A549 (cell line): ENCODE data around the gene LINC01488. TPM values are rescaled to one million over a fixed set of nuclear protein-coding genes. Genes with fewer than 3 reads are reported as not detected.

Experiments
- ATAC-seq, 2 experiments: fragments of 200-7000 bp in 1 of 2; fragments of >200 bp in 1 of 2; cut with Nextera tagmentation in 1 of 2; cut with Tn5 transposase in 1 of 2; 3 replicates each; pipeline versions ENCODE4 v1.8.0 to v1.9.1; 2018 to 2020; ENCODE audit warnings: mild to moderate bottlenecking in 1 of 2, moderate library complexity in 1 of 2
- CTCF ChIA-PET: fragments of 300-600 bp; sonication (Branson Sonifier 250); formaldehyde crosslinking; extraction: SDS; loops from one replicate; lab custom pipeline; 2021; ENCODE audit warnings: antibody characterized with exemption, inconsistent platforms; lab: Yijun Ruan, JAX
- POLR2A ChIA-PET: fragments of 350-600 bp; formaldehyde crosslinking; extraction: SDS; loops from one replicate; lab custom pipeline; 2021; ENCODE audit warnings: antibody characterized with exemption, inconsistent platforms; lab: Yijun Ruan, JAX
- DNase-seq, 2 experiments: peaks; one replicate each; pipeline versions ENCODE4 v3.0.0 to v3.0.0-alpha.2; 2011 to 2016; ENCODE audit warnings: low read depth in 1 of 2, low spot score in 1 of 2
- FAIRE-seq: peaks from 2 replicates; lab custom pipeline; 2011; peaks lifted over from hg19 to GRCh38; lab: Jason Lieb, UNC
- H3K27ac ChIP-seq, 2 experiments: fragments of >200 bp; sonication (Bioruptor Twin); formaldehyde crosslinking; 3 replicates each; pipeline ENCODE4 v1.5.1; 2016 to 2017
- H3K4me1 ChIP-seq: fragments of >200 bp; sonication (Bioruptor Twin); formaldehyde crosslinking; 3 replicates; pipeline ENCODE4 v1.6.1; 2016
- H3K4me2 ChIP-seq: fragments of >200 bp; sonication (Bioruptor Twin); formaldehyde crosslinking; 3 replicates; pipeline ENCODE4 v1.6.1; 2016
- H3K4me3 ChIP-seq: fragments of >200 bp; sonication (Bioruptor Twin); formaldehyde crosslinking; 3 replicates; pipeline ENCODE4 v1.5.1; 2016
- H3K9me3 ChIP-seq: fragments of >200 bp; sonication (Bioruptor Twin); formaldehyde crosslinking; 3 replicates; pipeline ENCODE4 v1.6.1; 2016
- EHF ChIP-seq: fragments of 250-450 bp; sonication (Bioruptor Pico); IDR thresholded peaks from 2 replicates; pipeline ENCODE4 v1.5.0; 2020; ENCODE audit warnings: mild to moderate bottlenecking
- FOSL2 ChIP-seq, 2 experiments: fragments of 450-650 bp in 1 of 2; fragments of >200 bp in 1 of 2; sonication (Bioruptor Twin) in 1 of 2; formaldehyde crosslinking; IDR thresholded peaks; 2 replicates each; pipeline versions ENCODE4 v1.5.0 to v1.6.1; 2016 to 2020; ENCODE audit warnings: mild to moderate bottlenecking in 1 of 2, moderate library complexity in 1 of 2
- HDAC2 ChIP-seq: fragments of 200-600 bp; sonication (generic); IDR thresholded peaks from 2 replicates; pipeline ENCODE4 v1.6.1; 2016
- HEYL ChIP-seq: fragments of 250-450 bp; sonication (Bioruptor Pico); IDR thresholded peaks from 2 replicates; pipeline ENCODE4 v1.8.0; 2021; ENCODE audit warnings: mild to moderate bottlenecking, moderate library complexity
- HMGXB4 ChIP-seq: fragments of 250-450 bp; sonication (Bioruptor Pico); IDR thresholded peaks from 2 replicates; pipeline ENCODE4 v1.5.0; 2021; ENCODE audit warnings: mild to moderate bottlenecking, moderate library complexity, borderline replicate concordance
- HOXB13 ChIP-seq: fragments of 250-450 bp; sonication (Bioruptor Pico); IDR thresholded peaks from 2 replicates; pipeline ENCODE4 v1.5.0; 2020; ENCODE audit warnings: low read depth, mild to moderate bottlenecking, moderate library complexity
- MYC ChIP-seq: IDR thresholded peaks from 2 replicates; pipeline ENCODE4 v1.6.1; 2012; ENCODE audit warnings: mild to moderate bottlenecking, inconsistent platforms, low read length, improper control_type of control experiment, borderline replicate concordance
- RARB ChIP-seq: fragments of 250-450 bp; sonication (Bioruptor Pico); IDR thresholded peaks from 2 replicates; pipeline ENCODE4 v1.8.0; 2021; ENCODE audit warnings: mild to moderate bottlenecking, moderate library complexity
- RCOR1 ChIP-seq: fragments of 150-350 bp; IDR thresholded peaks from 2 replicates; pipeline ENCODE4 v1.6.1; 2014; ENCODE audit warnings: antibody characterized with exemption, low read length, low read depth
- RNF2 ChIP-seq: fragments of 200-600 bp; sonication (generic); IDR thresholded peaks from 2 replicates; pipeline ENCODE4 v1.6.1; 2016; ENCODE audit warnings: low read depth, mild to moderate bottlenecking, antibody characterized with exemption, moderate library complexity, borderline replicate concordance
- TFCP2L1 ChIP-seq: fragments of 250-450 bp; sonication (Bioruptor Pico); IDR thresholded peaks from 2 replicates; pipeline ENCODE4 v1.5.0; 2021; ENCODE audit warnings: mild to moderate bottlenecking
- TP53 ChIP-seq: fragments of 250-450 bp; sonication (Bioruptor Pico); IDR thresholded peaks from 2 replicates; pipeline ENCODE4 v1.5.0; 2021; ENCODE audit warnings: mild to moderate bottlenecking, moderate library complexity
- ZFP36 ChIP-seq: fragments of 450-650 bp; IDR thresholded peaks from 2 replicates; pipeline ENCODE4 v1.6.1; 2014; ENCODE audit warnings: borderline replicate concordance; ENCODE audit not compliant: partially characterized antibody
- ZNF302 ChIP-seq: fragments of 250-450 bp; sonication (Bioruptor Pico); IDR thresholded peaks from 2 replicates; pipeline ENCODE4 v1.9.0; 2021; ENCODE audit warnings: inconsistent platforms, mild to moderate bottlenecking, moderate library complexity
- WGBS: methylation state at CpG from one replicate; pipeline ENCODE4 v1.1.6; 2017; ENCODE audit errors: missing lambda C conversion rate; 5-methylcytosine and 5-hydroxymethylcytosine counted together
- polyA plus RNA-seq, 4 experiments: library from polyadenylated mRNA; depleted of rRNA in 3 of 4; stranded (reverse); fragments of >200 nt; fragmentation: RNase III in 1 of 4; extraction: RNeasy Plus Mini Kit Qiagen cat#74134 plus additional on column Dnase treatment in 1 of 4; gene quantifications; 2 replicates in 3 of 4; 3 replicates in 1 of 4; pipeline ENCODE4 v1.2.3, GENCODE V29; 2011 to 2017
- TF ChIP-seq, protein P1 (sequence below): fragments of >200 bp; sonication (Bioruptor Twin); formaldehyde crosslinking; IDR thresholded peaks from 3 replicates; pipeline ENCODE4 v1.5.1; 2016

LINC01488 gene
- polyA plus RNA-seq, 2 of the 4 experiments (the other 2 are of a cell fraction): 0.05 TPM; not detected in 1

- no peaks in the 10 kb centered on the region for H3K9me3 ChIP-seq
- DNase-seq: no peak
- peaks cover 27% of the 10 kb centered on the region for H3K4me1 ChIP-seq
- H3K4me3 ChIP-seq: no peak overlapping the region
- ChIA-PET CTCF (interaction anchor here (1.2 to 1.4 kb wide), 2 partner anchors 302 to 1407 kb away, joined by 3 to 4 read pairs; no protein-coding TSS in a partner anchor), POLR2A (no interaction called here)
- TF ChIP-seq, protein P1, sequence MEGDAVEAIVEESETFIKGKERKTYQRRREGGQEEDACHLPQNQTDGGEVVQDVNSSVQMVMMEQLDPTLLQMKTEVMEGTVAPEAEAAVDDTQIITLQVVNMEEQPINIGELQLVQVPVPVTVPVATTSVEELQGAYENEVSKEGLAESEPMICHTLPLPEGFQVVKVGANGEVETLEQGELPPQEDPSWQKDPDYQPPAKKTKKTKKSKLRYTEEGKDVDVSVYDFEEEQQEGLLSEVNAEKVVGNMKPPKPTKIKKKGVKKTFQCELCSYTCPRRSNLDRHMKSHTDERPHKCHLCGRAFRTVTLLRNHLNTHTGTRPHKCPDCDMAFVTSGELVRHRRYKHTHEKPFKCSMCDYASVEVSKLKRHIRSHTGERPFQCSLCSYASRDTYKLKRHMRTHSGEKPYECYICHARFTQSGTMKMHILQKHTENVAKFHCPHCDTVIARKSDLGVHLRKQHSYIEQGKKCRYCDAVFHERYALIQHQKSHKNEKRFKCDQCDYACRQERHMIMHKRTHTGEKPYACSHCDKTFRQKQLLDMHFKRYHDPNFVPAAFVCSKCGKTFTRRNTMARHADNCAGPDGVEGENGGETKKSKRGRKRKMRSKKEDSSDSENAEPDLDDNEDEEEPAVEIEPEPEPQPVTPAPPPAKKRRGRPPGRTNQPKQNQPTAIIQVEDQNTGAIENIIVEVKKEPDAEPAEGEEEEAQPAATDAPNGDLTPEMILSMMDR: no peak
- TF ChIP-seq TFCP2L1 (CRISPR knock-in tag) (no peak), EHF (no peak), HEYL (CRISPR knock-in tag) (no peak), RARB (CRISPR knock-in tag) (no peak), MYC (no peak), TP53 (CRISPR knock-in tag) (no peak), HDAC2 (no peak), RCOR1 (no peak), HMGXB4 (CRISPR knock-in tag) (no peak), ZFP36 (no peak)
- no peak for FAIRE-seq
- WGBS: 88% methylated on average over 7 of the region's 7 CpGs
- H3K27ac ChIP-seq: peak overlapping the region in 1 of 2 experiments; percentile 81; a peak in 2 of 6 replicates
- ATAC-seq: no peak
- H3K4me2 ChIP-seq: no peak overlapping the region
These were observed 47.7 kb upstream of the LINC01488 start for GRCh38 chr11:69433741-69434140.

DNA sequence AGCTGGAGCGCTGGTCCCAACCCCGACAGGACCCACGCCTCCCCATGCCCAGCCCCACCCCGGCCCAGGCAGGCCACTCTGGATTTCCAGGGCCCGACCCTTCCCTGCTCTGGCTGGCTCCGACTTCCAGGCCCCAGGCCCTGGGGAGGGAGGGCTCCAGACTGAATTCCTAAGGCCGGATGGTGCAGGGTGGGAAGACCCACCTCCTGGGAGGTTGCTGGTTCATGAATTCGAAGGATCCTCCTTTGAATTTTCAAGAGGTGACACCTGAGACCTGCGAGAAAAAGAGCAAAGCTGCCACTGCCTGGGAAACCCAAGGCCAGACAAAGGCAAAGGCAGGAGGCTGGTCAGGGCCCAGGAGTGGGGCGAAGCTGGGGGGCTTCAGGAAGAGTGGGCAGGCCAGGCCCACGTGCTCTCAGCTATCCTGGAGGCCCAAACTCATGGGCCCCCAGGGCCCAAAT is 47.0 kb upstream of the LINC01488 start:
- H3K27ac ChIP-seq: peak overlapping the region in 1 of 2 experiments; percentile 81; a peak in 3 of 6 replicates
- no peak for DNase-seq
- 77% methylated on average over 10 of the region's 11 CpGs for WGBS
- CTCF ChIA-PET: interaction anchor here (0.6 to 1.4 kb wide), 3 partner anchors 14 to 1408 kb away, joined by 3 to 4 read pairs (median 3); no protein-coding TSS in a partner anchor
- peaks cover 27% of the 10 kb centered on the region for H3K4me1 ChIP-seq
- no peaks in the 10 kb centered on the region for H3K9me3 ChIP-seq
- no peak for FAIRE-seq
- TF ChIP-seq FOSL2 (IDR thresholded peaks at IDR 0.05) (no peak), FOSL2 (CRISPR knock-in tag; IDR thresholded peaks at IDR 0.05) (no peak), RNF2 (no peak)
- H3K4me2 ChIP-seq: no peak overlapping the region
- no peak for ATAC-seq
- no peak overlapping the region for H3K4me3 ChIP-seq
- POLR2A ChIA-PET: no interaction called here

- WGBS: 84% methylated on average over 15 of the region's 15 CpGs
These were observed 46.1 kb upstream of the LINC01488 start for GRCh38 chr11:69435161-69435986.

More at GRCh38 chr11:69435161-69435986, 46.1 kb upstream of the LINC01488 start:
- ChIA-PET POLR2A (no interaction called here), CTCF (interaction anchor here (1.4 kb wide), 1 partner anchor 304 kb away, joined by 4 read pairs; no protein-coding TSS in a partner anchor)
- Histone ChIP-seq H3K9me3 (no peaks in the 10 kb centered on the region), H3K27ac (peak overlapping the region in 1 of 2 experiments; percentile 81; a peak in 3 of 6 replicates), H3K4me3 (no peak overlapping the region), H3K4me2 (no peak overlapping the region), H3K4me1 (peaks cover 25% of the 10 kb centered on the region)
- FAIRE-seq (no peak), ATAC-seq (no peak), DNase-seq (no peak)
- TF ChIP-seq RARB (CRISPR knock-in tag) (no peak), ZFP36 (peak; percentile 33), HOXB13 (CRISPR knock-in tag) (no peak), ZNF302 (CRISPR knock-in tag) (no peak)
